ENCODE results near the gene OR11A1. TPM values are rescaled to one million over a fixed set of nuclear protein-coding genes. Genes with fewer than 3 reads are reported as not detected.

The OR11A1 gene
- total RNA-seq, 1 experiment from 2014 or later = not detected

DNA sequence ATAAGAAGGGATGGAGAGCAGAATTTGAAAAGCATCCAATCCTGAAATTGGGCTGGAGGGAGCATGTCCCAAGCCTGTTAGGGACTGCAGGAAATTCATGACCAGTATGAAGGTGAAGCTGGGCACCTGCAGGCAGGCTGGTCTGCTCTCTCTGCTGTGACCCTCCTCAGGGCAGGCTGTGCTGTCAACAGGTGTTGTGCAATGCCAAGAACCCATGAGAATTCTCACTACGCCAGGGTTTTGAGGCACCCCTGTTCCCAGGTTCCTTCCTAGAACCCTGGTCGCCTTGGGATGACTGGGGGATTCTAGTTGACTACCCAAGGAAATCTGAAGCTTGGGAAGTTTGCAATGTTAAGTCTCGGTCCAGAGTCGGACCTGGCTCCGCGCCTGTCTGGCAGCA is 44.2 kb upstream of the OR11A1 start:
- no peak for ATAC-seq
- no peak for DNase-seq
- no peak for TF ChIP-seq CTCF (conservative IDR thresholded peaks at IDR 0.05; ENCODE audit: low read depth, low read length)
- no peak for TF ChIP-seq EZH2 (IDR thresholded peaks at IDR 0.05; ENCODE audit: low read length, unreplicated experiment)
- no peak for TF ChIP-seq EZH2phosphoT487 (IDR thresholded peaks at IDR 0.05; ENCODE audit: borderline replicate concordance, low read length)
- Histone ChIP-seq H3K27ac (ENCODE audit: low read length) (no peak overlapping the region), H3K9me2 (replicated peaks; ENCODE audit: low read length) (no peaks in the 10 kb centered on the region), H3K9ac (ENCODE audit: low read length) (no peak overlapping the region), H3K36me3 (ENCODE audit: low read depth, low read length) (no peaks in the 10 kb centered on the region), H3K79me2 (ENCODE audit: low read length) (no peaks in the 10 kb centered on the region), H3K9me3 (ENCODE audit: low read length) (no peaks in the 10 kb centered on the region), H3K4me3 (ENCODE audit: low read length) (no peak overlapping the region), H3F3A (ENCODE audit: low read length, unreplicated experiment) (no peaks in the 10 kb centered on the region), H3K4me2 (ENCODE audit: low read length) (no peak overlapping the region), H2AFZ (ENCODE audit: low read length) (no peak overlapping the region), H3K27me3 (ENCODE audit: low read length) (peaks cover 49% of the 10 kb centered on the region), H3K4me1 (ENCODE audit: insufficient read depth, low read length) (no peaks in the 10 kb centered on the region), H4K20me1 (ENCODE audit: low read length) (no peaks in the 10 kb centered on the region)
- intact Hi-C loops (cut with micrococcal nuclease) = no loop called here
- CTCF ChIA-PET = no interaction called here
- no TSS peak for BruUV-seq (replicated peaks)
- POLR2A ChIA-PET (ENCODE audit: unreplicated experiment) = no interaction called here

- no peak overlapping the region for H2AFZ ChIP-seq (ENCODE audit: low read length)
- ChIA-PET CTCF (no interaction called here), POLR2A (ENCODE audit: unreplicated experiment) (no interaction called here)
- H3K4me3 ChIP-seq (ENCODE audit: low read length) = no peak overlapping the region
- DNase-seq = no peak
- H3K4me1 ChIP-seq (ENCODE audit: insufficient read depth, low read length) = no peaks in the 10 kb centered on the region
- no peaks in the 10 kb centered on the region for H3K9me2 ChIP-seq (replicated peaks; ENCODE audit: low read length)
- intact Hi-C loops (cut with micrococcal nuclease) = no loop called here
- no TSS peak for BruUV-seq (replicated peaks)
- H3K4me2 ChIP-seq (ENCODE audit: low read length) = no peak overlapping the region
- no peak overlapping the region for H3K9ac ChIP-seq (ENCODE audit: low read length)
- TF ChIP-seq EZH2phosphoT487 (IDR thresholded peaks at IDR 0.05; ENCODE audit: borderline replicate concordance, low read length) = no peak
- no peaks in the 10 kb centered on the region for H4K20me1 ChIP-seq (ENCODE audit: low read length)
- ATAC-seq = no peak
- H3K27ac ChIP-seq (ENCODE audit: low read length) = no peak overlapping the region
- H3K27me3 ChIP-seq (ENCODE audit: low read length) = peaks cover 46% of the 10 kb centered on the region
- H3F3A ChIP-seq (ENCODE audit: low read length, unreplicated experiment) = no peaks in the 10 kb centered on the region
- no peaks in the 10 kb centered on the region for H3K36me3 ChIP-seq (ENCODE audit: low read depth, low read length)
- no peaks in the 10 kb centered on the region for H3K79me2 ChIP-seq (ENCODE audit: low read length)
- H3K9me3 ChIP-seq (ENCODE audit: low read length) = no peaks in the 10 kb centered on the region
Measured at GRCh38 chr6:29500594-29500993, 43.7 kb upstream of the OR11A1 start.

GRCh38 chr6:29499704-29500103 is 42.8 kb upstream of the OR11A1 start:
- Histone ChIP-seq H3K27me3 (ENCODE audit: low read length) (peaks cover 45% of the 10 kb centered on the region), H3K4me3 (ENCODE audit: low read length) (no peak overlapping the region), H3K4me2 (ENCODE audit: low read length) (no peak overlapping the region), H3K4me1 (ENCODE audit: insufficient read depth, low read length) (no peaks in the 10 kb centered on the region), H3K9me2 (replicated peaks; ENCODE audit: low read length) (no peaks in the 10 kb centered on the region), H3K79me2 (ENCODE audit: low read length) (no peaks in the 10 kb centered on the region), H3K27ac (ENCODE audit: low read length) (no peak overlapping the region), H3K9ac (ENCODE audit: low read length) (no peak overlapping the region), H4K20me1 (ENCODE audit: low read length) (no peaks in the 10 kb centered on the region), H3K9me3 (ENCODE audit: low read length) (no peaks in the 10 kb centered on the region), H3F3A (ENCODE audit: low read length, unreplicated experiment) (no peaks in the 10 kb centered on the region), H3K36me3 (ENCODE audit: low read depth, low read length) (no peaks in the 10 kb centered on the region), H2AFZ (ENCODE audit: low read length) (no peak overlapping the region)
- no TSS peak for BruUV-seq (replicated peaks)
- intact Hi-C loops (cut with micrococcal nuclease) = no loop called here
- no peak for DNase-seq
- ATAC-seq = no peak
- ChIA-PET POLR2A (ENCODE audit: unreplicated experiment) (no interaction called here), CTCF (no interaction called here)
- TF ChIP-seq CTCF (conservative IDR thresholded peaks at IDR 0.05; ENCODE audit: low read depth, low read length) (no peak), EZH2 (IDR thresholded peaks at IDR 0.05; ENCODE audit: low read length, unreplicated experiment) (no peak), EZH2phosphoT487 (IDR thresholded peaks at IDR 0.05; ENCODE audit: borderline replicate concordance, low read length) (no peak)

Data from PC-3 (cell line).